Measurements from ENCODE around the gene SDF4.

DNA sequence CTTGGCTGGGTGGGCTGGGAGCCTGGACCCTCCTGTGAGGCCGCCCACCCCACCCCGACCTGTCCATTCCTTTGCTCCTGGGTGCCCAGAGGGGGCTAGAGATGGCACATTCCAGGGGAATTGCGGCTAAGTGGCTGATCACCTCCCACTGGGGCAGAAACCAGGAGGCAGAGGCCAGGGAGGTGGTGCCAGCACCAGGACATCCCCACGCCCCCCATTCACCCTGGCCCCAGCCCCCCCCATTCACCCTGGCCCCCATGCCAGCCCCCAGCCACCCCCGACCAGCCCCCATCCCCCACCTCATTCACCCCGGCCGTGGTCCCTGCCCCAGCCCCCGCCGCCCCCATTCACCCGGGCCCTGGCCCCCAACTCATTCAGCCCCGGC is 8.5 kb upstream of the SDF4 start:
- TF ChIP-seq, protein P1, sequence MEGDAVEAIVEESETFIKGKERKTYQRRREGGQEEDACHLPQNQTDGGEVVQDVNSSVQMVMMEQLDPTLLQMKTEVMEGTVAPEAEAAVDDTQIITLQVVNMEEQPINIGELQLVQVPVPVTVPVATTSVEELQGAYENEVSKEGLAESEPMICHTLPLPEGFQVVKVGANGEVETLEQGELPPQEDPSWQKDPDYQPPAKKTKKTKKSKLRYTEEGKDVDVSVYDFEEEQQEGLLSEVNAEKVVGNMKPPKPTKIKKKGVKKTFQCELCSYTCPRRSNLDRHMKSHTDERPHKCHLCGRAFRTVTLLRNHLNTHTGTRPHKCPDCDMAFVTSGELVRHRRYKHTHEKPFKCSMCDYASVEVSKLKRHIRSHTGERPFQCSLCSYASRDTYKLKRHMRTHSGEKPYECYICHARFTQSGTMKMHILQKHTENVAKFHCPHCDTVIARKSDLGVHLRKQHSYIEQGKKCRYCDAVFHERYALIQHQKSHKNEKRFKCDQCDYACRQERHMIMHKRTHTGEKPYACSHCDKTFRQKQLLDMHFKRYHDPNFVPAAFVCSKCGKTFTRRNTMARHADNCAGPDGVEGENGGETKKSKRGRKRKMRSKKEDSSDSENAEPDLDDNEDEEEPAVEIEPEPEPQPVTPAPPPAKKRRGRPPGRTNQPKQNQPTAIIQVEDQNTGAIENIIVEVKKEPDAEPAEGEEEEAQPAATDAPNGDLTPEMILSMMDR (IDR thresholded peaks at IDR 0.05; ENCODE audit: insufficient read depth, low read depth, low read length) = no peak
- no peak for TF ChIP-seq EZH2 (IDR thresholded peaks at IDR 0.05; ENCODE audit: insufficient read depth, low read length)

Measured in astrocyte (in vitro differentiated cells and primary cell).